Fibroblast of gingiva (primary cell): ENCODE measurements around the gene PPHLN1.
A peak's percentile ranks its signal among the peaks of the same experiment; 100 is the strongest.
"Not testable (repeated sequence)": the region's sequence is repeated elsewhere in the genome, so short reads cannot be mapped to it uniquely, and the experiment has no call there.

ENCODE experiments used
- DNase-seq: peaks from one replicate; pipeline ENCODE4 v3.0.0-alpha.2; 2011; ENCODE audit warnings: low read depth

The PPHLN1 gene

GRCh38 chr12:42372154-42372791 is 46.3 kb downstream of the PPHLN1 start:
- peak; percentile 14 for DNase-seq

DNA sequence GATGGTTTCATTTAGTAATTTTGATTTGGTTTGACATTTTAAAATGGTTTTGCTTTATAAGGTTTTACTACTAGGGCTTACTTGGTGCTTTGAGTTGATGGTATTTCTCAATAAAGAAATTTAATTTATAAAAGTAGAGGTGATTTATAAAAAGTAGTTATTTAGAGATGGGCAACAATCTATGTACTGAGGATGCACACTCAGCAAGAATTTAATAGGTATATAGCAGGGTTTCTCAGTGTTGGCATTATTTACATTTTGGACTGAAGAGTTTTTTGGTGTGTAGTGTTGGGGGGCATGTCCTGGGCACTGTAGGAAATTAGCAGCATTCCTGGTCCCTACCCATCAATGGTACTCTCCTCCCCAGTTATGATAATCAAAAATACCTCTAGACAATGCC is 47.7 kb downstream of the PPHLN1 start:
- DNase-seq: no peak

DNA sequence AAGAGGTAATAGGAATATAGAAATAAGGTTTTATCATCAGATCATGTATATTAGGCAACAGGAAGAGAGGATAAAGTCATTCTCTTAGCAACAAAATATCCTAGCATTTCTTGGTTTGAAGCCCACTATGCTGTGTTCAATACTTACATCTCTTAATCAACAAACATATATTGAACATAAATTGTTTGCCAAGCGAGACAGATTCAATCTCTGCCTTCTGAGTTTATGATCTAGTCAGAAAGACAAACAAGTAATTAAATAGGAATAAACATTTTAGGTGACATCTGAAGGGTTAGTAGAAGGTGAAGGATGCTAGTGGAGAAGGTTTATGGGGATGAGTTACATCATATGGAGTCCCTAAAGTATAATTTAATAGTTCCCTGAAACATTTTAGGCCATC is 54.8 kb downstream of the PPHLN1 start:
- no peak for DNase-seq

DNA sequence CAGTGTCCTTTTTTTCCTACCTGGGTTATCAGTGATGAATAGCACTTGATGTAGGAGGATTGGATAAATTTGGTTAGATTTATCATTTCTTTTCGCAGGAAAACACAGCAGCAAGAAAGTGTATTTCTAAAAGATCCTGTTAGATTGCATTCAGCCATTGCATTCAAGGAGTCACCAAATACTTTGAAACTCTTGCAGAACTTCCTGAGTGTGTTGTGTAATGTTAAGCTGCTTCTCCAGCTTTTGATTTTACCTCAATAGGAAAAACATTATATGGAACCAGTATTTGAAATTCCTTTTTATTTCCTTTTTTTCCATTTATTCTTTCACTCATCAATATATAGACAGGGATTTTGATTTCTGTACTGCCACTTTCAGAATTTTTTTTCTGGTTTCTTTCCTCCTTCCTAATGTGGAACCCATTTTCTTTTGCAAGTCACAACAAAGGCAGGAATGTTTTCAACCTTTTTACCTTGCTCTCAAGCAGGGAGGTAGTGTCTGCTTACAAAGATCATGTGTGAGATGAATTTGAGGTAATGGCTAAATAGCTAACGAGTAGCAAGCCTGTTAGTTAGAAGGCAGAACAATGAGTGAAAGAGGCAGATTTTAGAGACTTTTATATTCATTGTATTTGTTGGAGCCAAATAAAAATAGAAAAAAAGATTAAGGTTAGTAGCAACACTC is 56.2 kb downstream of the PPHLN1 start:
- peak; percentile 33 for DNase-seq

- no peak for DNase-seq
Measured at GRCh38 chr12:42385326-42385841, 59.4 kb downstream of the PPHLN1 start.

DNA sequence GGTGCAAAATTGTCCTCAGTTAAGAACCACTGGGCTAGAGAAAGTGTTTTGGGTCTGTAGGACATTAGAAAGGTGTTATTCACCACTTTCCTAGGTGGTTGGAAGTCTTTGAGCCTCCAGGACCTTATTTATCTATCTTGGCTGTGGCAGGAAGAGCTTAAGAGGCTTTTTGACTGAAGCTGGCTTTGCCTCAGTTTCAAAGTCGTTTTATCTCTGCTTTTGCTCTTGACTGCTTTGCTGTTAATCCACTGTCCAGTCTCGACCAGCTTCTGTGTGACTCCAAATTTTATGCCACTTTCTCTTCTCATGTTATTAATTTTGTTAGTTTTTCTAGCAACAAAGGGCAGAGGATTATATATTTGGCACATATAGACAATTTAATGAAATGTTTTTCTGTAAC is 60.3 kb downstream of the PPHLN1 start:
- DNase-seq: no peak

- DNase-seq: not testable (repeated sequence)
Measured at GRCh38 chr12:42388086-42388485, 62.1 kb downstream of the PPHLN1 start.

GRCh38 chr12:42394429-42394828 is 68.5 kb downstream of the PPHLN1 start:
- DNase-seq: no peak

DNA sequence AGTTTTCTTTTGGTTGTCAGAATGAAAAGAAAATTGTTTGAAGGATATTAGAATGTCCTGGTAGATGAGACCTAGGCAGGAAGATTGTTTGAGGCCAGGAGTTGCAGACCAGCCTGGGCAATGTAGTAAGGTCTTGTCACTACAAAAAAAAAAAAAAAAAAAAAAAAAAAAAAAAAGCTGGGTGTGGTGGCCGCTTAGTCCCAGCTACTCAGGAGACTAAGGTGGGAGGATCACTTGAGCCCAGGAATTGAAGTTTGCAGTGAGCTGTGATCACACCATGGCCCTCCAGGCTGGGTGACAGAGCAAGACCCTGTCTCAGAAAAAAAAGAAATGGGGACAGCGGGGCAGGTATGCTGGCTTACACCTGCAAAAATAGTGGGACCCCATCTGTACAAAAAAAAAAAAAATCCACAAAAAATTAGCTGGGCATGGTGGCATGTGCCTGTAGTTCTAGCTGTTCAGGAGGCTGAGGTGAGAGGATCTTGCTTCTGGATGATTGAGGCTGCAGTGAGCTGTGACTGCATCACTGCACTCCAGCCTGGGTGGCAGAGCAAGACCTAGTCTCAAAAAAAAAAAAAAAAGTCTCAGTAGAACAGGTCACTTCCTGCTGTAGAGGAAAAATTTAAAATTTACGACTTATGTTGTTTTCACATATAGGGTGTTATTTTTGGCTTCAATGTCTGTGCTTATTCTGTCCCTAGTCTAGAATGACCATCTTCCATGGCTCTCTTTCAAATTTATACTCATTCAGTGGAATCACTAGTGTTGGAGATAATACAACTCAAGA is 70.7 kb downstream of the PPHLN1 start:
- no peak for DNase-seq

DNA sequence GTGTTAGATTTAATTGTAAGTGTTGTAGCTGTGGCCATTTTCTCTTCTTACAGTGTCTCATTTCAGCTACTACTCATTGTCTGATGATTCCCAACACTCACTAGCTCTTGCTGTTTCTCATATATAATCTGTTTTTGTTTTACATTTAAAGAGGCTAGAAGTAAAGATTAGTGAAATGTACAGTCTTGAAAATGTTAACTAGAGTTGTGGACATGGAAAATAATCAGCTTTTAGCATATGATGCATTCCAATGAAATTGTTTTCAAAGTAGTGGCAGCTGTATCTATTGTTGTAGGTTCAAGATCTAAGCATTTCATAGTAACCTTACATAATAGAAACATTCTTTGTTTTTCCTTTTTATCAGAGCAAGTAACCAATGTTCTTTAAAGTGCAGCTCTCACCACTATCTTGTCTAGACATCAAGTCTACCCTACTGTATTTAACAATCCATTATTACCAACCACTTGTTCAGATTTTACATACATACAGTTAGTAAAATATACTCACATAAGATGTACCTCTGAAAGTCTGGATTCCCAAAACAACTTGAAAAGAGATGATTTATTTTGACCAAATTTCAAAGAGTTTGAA is 76.9 kb downstream of the PPHLN1 start:
- no peak for DNase-seq

- no peak for DNase-seq
Measured at GRCh38 chr12:42407306-42407705, 81.3 kb downstream of the PPHLN1 start.

- no peak for DNase-seq
Measured at GRCh38 chr12:42409471-42409870, 83.5 kb downstream of the PPHLN1 start.

GRCh38 chr12:42410340-42410739 is 84.4 kb downstream of the PPHLN1 start:
- no peak for DNase-seq

- no peak for DNase-seq
Measured at GRCh38 chr12:42420395-42420794, 94.4 kb downstream of the PPHLN1 start.

DNA sequence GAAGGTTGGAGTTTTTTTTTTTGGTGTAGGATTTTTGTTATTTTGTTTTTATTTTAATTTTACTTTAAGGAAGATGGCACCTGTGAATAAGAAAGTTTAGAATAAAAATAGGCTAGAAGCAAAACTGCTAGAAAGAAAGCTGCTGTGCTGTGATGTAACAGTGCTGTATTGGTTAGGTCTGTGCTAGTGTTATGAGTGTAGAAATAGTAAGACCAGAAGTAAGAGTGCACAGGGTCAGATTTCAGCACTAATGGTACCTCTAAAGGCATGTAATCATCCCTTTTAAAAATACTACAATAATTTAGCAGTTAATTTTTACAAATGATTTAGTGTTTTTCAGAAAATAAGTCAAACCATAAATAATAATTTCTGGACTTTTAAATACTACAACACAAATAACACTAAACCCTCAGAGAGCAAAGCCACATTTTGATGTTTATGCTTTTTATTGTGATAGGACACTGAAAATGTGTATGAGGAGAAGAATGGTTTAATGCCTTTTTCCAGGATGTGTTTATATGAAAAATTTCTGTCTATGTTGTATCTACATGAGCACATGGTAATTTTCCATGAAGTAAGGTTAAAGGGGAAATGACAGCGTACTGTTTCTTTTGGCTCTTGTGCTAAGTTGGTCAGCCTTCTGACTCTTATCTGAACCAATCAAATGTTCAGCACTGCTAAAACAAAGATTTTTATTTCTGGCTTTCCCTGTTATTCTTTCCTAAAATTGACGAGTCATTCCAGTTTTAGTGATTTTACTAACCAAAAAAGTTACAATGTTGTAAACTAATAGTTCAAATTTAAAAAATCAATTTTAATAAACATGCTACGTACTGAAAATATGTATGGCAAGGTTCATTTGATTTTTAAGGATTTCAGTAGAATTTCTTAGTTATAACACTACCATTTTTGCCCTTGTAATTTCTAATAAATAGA is 96.1 kb downstream of the PPHLN1 start:
- peak; percentile 56 for DNase-seq

- DNase-seq: no peak
Measured at GRCh38 chr12:42422785-42423184, 96.8 kb downstream of the PPHLN1 start.

DNA sequence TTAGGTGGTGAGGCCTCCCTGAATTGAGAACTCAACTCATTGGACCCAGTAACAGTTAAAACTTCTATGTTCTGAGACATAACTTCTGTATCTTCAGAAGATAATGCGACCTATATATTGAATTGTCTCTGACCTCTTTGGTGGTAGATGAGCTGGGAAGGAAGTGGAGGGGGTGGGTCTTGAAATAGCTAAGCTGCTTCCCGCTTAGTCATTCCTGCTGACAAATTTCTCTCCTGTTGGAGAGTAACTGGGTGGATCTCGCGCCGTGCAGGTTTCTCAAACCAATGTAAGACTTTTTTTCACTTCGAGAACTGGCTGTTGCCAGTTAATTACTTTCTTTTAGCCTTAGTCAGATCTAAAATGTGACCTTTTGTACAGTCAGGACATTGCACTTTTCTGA is 100.8 kb downstream of the PPHLN1 start:
- no peak for DNase-seq

DNA sequence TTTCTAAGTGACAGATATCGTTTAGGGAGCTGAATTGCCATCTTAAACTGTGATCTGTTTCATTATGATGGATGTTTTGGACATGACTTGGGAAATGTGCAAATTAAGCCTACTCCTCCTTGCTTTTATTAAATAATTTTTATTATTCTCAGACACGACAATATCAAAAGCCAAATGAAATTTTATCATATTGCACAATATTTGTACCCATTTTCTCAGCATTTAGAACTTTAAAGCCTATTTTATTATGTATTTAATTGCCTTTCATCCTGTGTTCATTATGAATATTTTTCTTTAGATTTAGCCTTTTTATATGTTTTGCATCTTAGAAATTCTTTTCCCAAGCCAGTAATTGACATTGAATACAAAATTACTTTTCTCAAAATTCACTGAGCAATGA is 102.9 kb downstream of the PPHLN1 start:
- DNase-seq: no peak

DNA sequence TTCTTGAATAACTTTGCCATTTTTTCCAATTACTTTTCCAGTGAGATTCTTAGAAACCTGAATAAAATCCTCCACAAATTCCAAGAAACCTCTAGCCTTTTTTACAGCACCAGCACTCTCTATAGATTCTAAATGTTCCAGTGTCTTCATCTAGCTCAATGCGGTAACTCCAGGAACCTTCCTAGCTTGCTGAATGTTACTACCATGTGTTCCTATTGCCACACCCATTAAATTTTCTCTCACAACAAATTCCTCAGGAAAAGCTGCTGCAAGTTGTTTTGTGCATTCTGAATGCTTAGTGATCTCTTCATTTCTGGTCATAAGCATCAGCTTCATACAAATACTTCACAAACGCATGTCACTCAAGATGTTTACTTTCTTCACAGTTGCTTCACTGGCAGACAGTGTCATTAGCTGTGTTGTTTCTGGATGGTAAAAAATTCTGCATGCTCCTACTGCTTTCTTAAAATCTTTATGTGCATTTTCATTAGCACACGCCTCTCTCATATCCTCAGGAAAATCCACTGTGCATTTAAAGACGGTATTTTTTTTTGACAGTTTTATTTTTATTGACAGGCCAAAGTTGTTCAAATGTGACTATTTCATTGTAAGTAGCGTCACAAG is 106.7 kb downstream of the PPHLN1 start:
- no peak for DNase-seq

- no peak for DNase-seq
Measured at GRCh38 chr12:42440608-42441007, 114.6 kb downstream of the PPHLN1 start.

DNA sequence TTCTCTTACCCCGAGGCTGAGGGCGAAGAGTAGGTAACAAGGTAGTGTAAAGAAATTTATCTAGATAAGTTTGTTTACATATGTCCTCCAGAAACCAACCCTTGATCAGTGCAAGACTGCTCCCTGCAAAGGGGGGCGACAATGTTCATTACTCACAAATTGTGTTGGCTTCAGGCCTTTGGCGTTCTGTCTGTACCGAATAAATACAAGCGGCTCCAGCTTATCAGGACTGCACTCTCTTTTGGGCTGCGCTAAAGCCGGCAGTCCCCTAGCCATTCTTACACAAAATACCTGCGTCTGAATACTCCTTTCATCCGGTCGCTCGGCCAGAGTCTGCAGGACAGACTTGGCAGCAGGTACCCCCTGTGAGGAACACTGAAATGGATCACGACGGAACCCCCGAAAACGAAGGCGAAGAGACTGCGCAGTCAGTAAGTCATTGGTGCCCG is 116.4 kb downstream of the PPHLN1 start:
- DNase-seq: no peak
